DND-41 (cell line): ENCODE results near the gene HMGA1.

Source experiments
- ATAC-seq: fragments of 200-7000 bp; cut with Tn5 transposase; 3 replicates; pipeline ENCODE4 v1.9.1; 2021; ENCODE audit warnings: low read depth; ENCODE audit not compliant: insufficient read depth
- DNase-seq: peaks from one replicate; pipeline ENCODE4 v3.0.0-alpha.2; 2020
- H2AFZ ChIP-seq: 2 replicates; pipeline ENCODE4 v1.6.0; 2012; ENCODE audit warnings: low read depth, low read length
- H3K27ac ChIP-seq: 2 replicates; pipeline ENCODE4 v1.5.1; 2012; ENCODE audit warnings: low read length, inconsistent platforms
- H3K27me3 ChIP-seq: fragments of 200-600 bp; sonication (generic); 2 replicates; pipeline ENCODE4 v1.6.0; 2012; ENCODE audit warnings: low read length, mild to moderate bottlenecking, inconsistent platforms; ENCODE audit not compliant: insufficient read depth, poor library complexity
- H3K36me3 ChIP-seq: 2 replicates; pipeline ENCODE4 v1.5.1; 2012; ENCODE audit warnings: low read length, inconsistent platforms; ENCODE audit not compliant: insufficient read depth
- H3K4me1 ChIP-seq: 2 replicates; pipeline ENCODE4 v1.5.1; 2012; ENCODE audit warnings: mild to moderate bottlenecking, low read length; ENCODE audit not compliant: insufficient read depth
- H3K4me2 ChIP-seq: 2 replicates; pipeline ENCODE4 v1.6.0; 2012; ENCODE audit warnings: mild to moderate bottlenecking, moderate library complexity, low read length, inconsistent platforms; ENCODE audit not compliant: insufficient read depth
- H3K4me3 ChIP-seq, 2 experiments: fragments of 200-600 bp in 1 of 2; shearing (Covaris generic) in 1 of 2; 2 replicates each; pipeline ENCODE4 v1.5.1; 2012 to 2016; ENCODE audit warnings: inconsistent platforms in 2 of 2, low read length in 2 of 2, mild to moderate bottlenecking in 2 of 2, low read depth in 1 of 2, moderate library complexity in 1 of 2
- H3K79me2 ChIP-seq: 2 replicates; pipeline ENCODE4 v1.6.0; 2012; ENCODE audit warnings: low read length, inconsistent platforms; ENCODE audit not compliant: insufficient read depth
- H3K9ac ChIP-seq: 2 replicates; pipeline ENCODE4 v1.6.0; 2012; ENCODE audit warnings: low read depth, mild to moderate bottlenecking, inconsistent platforms, low read length, moderate library complexity
- H3K9me3 ChIP-seq: 2 replicates; pipeline ENCODE4 v1.5.1; 2012; ENCODE audit warnings: low read length, moderate library complexity, mild to moderate bottlenecking, inconsistent platforms; ENCODE audit not compliant: insufficient read depth, severe bottlenecking
- H4K20me1 ChIP-seq: 2 replicates; pipeline ENCODE4 v1.6.0; 2012; ENCODE audit warnings: low read length; ENCODE audit not compliant: insufficient read depth
- CTCF ChIP-seq: IDR thresholded peaks from 2 replicates; pipeline ENCODE4 v1.5.1; 2012; ENCODE audit warnings: borderline replicate concordance, low read length, moderate library complexity, mild to moderate bottlenecking; ENCODE audit not compliant: poor library complexity, severe bottlenecking; ENCODE audit errors: extremely low read depth
- EZH2 ChIP-seq: IDR thresholded peaks from 3 replicates; pipeline ENCODE4 v1.6.1; 2012; ENCODE audit warnings: borderline replicate concordance, low read depth, mild to moderate bottlenecking, moderate library complexity, low read length, inconsistent platforms; ENCODE audit not compliant: severe bottlenecking

The HMGA1 gene

GRCh38 chr6:34239500-34239825 is 2.8 kb downstream of the HMGA1 start:
- H3K27ac ChIP-seq = peak overlapping the region; percentile 22
- H3K9me3 ChIP-seq = no peaks in the 10 kb centered on the region
- H3K27me3 ChIP-seq = no peaks in the 10 kb centered on the region
- H3K4me2 ChIP-seq = peak overlapping the region; percentile 81
- peaks cover 62% of the 10 kb centered on the region for H3K79me2 ChIP-seq
- peaks cover 51% of the 10 kb centered on the region for H4K20me1 ChIP-seq
- peaks cover 41% of the 10 kb centered on the region for H3K4me1 ChIP-seq
- DNase-seq (no peak), ATAC-seq (no peak)
- H3K4me3 ChIP-seq = peak overlapping the region in 1 of 2 experiments; percentile 72; a peak in 2 of 4 replicates
- TF ChIP-seq CTCF (no peak), EZH2 (no peak)
- peak overlapping the region; percentile 100 for H3K9ac ChIP-seq
- no peak overlapping the region for H2AFZ ChIP-seq
- peaks cover 64% of the 10 kb centered on the region for H3K36me3 ChIP-seq

- DNase-seq (no peak), ATAC-seq (no peak)
- peak overlapping the region in 1 of 2 experiments; percentile 1; a peak in 1 of 4 replicates for H3K4me3 ChIP-seq
- H3K36me3 ChIP-seq = peaks cover 67% of the 10 kb centered on the region
- no peak overlapping the region for H2AFZ ChIP-seq
- no peaks in the 10 kb centered on the region for H3K9me3 ChIP-seq
- H3K4me1 ChIP-seq = peaks cover 41% of the 10 kb centered on the region
- no peak for TF ChIP-seq CTCF
- TF ChIP-seq EZH2 = no peak
- H3K27me3 ChIP-seq = no peaks in the 10 kb centered on the region
- peak overlapping the region; percentile 81 for H3K4me2 ChIP-seq
- peak overlapping the region; percentile 100; the same call in 1 of the 2 replicates for H3K9ac ChIP-seq
- peak overlapping the region; percentile 22 for H3K27ac ChIP-seq
- peaks cover 54% of the 10 kb centered on the region for H4K20me1 ChIP-seq
- peaks cover 62% of the 10 kb centered on the region for H3K79me2 ChIP-seq
Measured at GRCh38 chr6:34239893-34240292, 3.2 kb downstream of the HMGA1 start.

- peaks cover 41% of the 10 kb centered on the region for H3K4me1 ChIP-seq
- no peaks in the 10 kb centered on the region for H3K27me3 ChIP-seq
- H3K4me2 ChIP-seq = peak overlapping the region; percentile 81; the same call in 1 of the 2 replicates
- H3K4me3 ChIP-seq = no peak overlapping the region
- peaks cover 56% of the 10 kb centered on the region for H4K20me1 ChIP-seq
- DNase-seq (no peak), ATAC-seq (no peak)
- H3K9ac ChIP-seq = 0 out of 2 replicates have a peak overlapping the region, but pooled peaks have one; percentile 100
- peaks cover 74% of the 10 kb centered on the region for H3K36me3 ChIP-seq
- TF ChIP-seq CTCF (no peak), EZH2 (no peak)
- H3K79me2 ChIP-seq = peaks cover 62% of the 10 kb centered on the region
- H3K27ac ChIP-seq = no peak overlapping the region
- no peak overlapping the region for H2AFZ ChIP-seq
- no peaks in the 10 kb centered on the region for H3K9me3 ChIP-seq
Measured at GRCh38 chr6:34240329-34241248, 3.9 kb downstream of the HMGA1 start.
